HEK293T (cell line): Measurements from ENCODE around the gene MATN3.

Experiments
- CTCF ChIA-PET: fragments of 350-600 bp; formaldehyde crosslinking; extraction: SDS; loops from one replicate; lab custom pipeline; 2021; ENCODE audit warnings: antibody characterized with exemption, inconsistent platforms; lab: Yijun Ruan, JAX
- POLR2A ChIA-PET: fragments of 350-600 bp; formaldehyde crosslinking; extraction: SDS; loops from one replicate; lab custom pipeline; 2020; ENCODE audit warnings: antibody characterized with exemption, inconsistent platforms; lab: Yijun Ruan, JAX
- DNase-seq: peaks from one replicate; pipeline ENCODE4 v3.0.0; 2012; ENCODE audit warnings: mixed read lengths; ENCODE audit errors: extremely low spot score
- ARNT ChIP-seq: fragments of 450-650 bp; IDR thresholded peaks from 2 replicates; pipeline ENCODE4 v1.6.1; 2017; ENCODE audit warnings: mild to moderate bottlenecking
- BHLHE40 ChIP-seq: fragments of 450-650 bp; IDR thresholded peaks from 2 replicates; pipeline ENCODE4 v1.6.1; 2016; ENCODE audit warnings: mild to moderate bottlenecking, moderate library complexity, borderline replicate concordance
- CTBP1 ChIP-seq: fragments of 450-650 bp; IDR thresholded peaks from 2 replicates; pipeline ENCODE4 v1.6.1; 2016; ENCODE audit warnings: borderline replicate concordance
- ELF4 ChIP-seq: fragments of 450-650 bp; IDR thresholded peaks from 2 replicates; pipeline ENCODE4 v1.6.1; 2017; ENCODE audit warnings: antibody characterized with exemption
- FOXA1 ChIP-seq: fragments of 450-650 bp; IDR thresholded peaks from 2 replicates; pipeline ENCODE4 v1.6.1; 2016; ENCODE audit warnings: mild to moderate bottlenecking
- FOXK2 ChIP-seq: fragments of 450-650 bp; IDR thresholded peaks from 2 replicates; pipeline ENCODE4 v1.6.1; 2016; ENCODE audit warnings: mild to moderate bottlenecking
- FOXM1 ChIP-seq: fragments of 450-650 bp; IDR thresholded peaks from 2 replicates; pipeline ENCODE4 v1.6.1; 2017; ENCODE audit warnings: mild to moderate bottlenecking, borderline replicate concordance
- HDGF ChIP-seq: fragments of 450-650 bp; IDR thresholded peaks from 2 replicates; pipeline ENCODE4 v1.6.1; 2017; ENCODE audit warnings: antibody characterized with exemption, borderline replicate concordance
- L3MBTL2 ChIP-seq: fragments of 450-650 bp; conservative IDR thresholded peaks from 2 replicates; pipeline ENCODE4 v1.6.1; 2016; ENCODE audit warnings: mild to moderate bottlenecking
- LEF1 ChIP-seq: fragments of 450-650 bp; IDR thresholded peaks from 2 replicates; pipeline ENCODE4 v1.6.1; 2017; ENCODE audit warnings: mild to moderate bottlenecking, borderline replicate concordance
- NFRKB ChIP-seq: fragments of 450-650 bp; IDR thresholded peaks from 2 replicates; pipeline ENCODE4 v1.6.1; 2016; ENCODE audit warnings: mild to moderate bottlenecking, moderate library complexity
- SP1 ChIP-seq: fragments of 450-650 bp; IDR thresholded peaks from 2 replicates; pipeline ENCODE4 v1.6.1; 2017
- SUZ12 ChIP-seq: fragments of 450-650 bp; IDR thresholded peaks from 2 replicates; pipeline ENCODE4 v1.6.1; 2016; ENCODE audit warnings: mild to moderate bottlenecking
- TARDBP ChIP-seq: fragments of 450-650 bp; IDR thresholded peaks from 2 replicates; pipeline ENCODE4 v1.6.1; 2016
- ZNF384 ChIP-seq: fragments of 450-650 bp; IDR thresholded peaks from 2 replicates; pipeline ENCODE4 v1.6.1; 2016
- TF ChIP-seq, protein P1 (sequence below): fragments of 450-650 bp; IDR thresholded peaks from 2 replicates; pipeline ENCODE4 v1.6.1; 2016

MATN3 gene

DNA sequence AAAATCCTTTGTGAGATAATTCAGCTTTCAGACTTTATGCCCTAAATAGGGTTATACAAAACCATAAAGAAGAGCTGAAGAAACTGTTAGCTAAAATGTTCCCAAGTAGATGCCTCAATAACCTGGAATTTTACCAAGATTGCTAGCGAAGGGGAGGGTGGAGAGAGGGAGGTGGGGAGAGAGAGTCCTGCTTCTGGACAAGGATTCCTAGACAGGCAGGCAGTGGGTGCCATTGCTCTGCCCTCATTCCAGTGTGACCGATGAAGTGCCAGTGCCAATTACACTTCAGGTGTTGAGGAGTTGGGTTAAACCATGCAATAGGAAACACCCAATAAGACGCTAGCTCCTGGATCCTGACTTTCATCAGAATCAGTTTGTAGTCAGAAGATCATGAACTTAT, 20.9 kb upstream of the MATN3 start:
- CTCF ChIA-PET = no interaction called here
- POLR2A ChIA-PET = no interaction called here
- TF ChIP-seq SP1 (no peak), ARNT (no peak), CTBP1 (no peak), SUZ12 (no peak), LEF1 (no peak), ZNF384 (no peak), FOXA1 (no peak), FOXK2 (no peak), HDGF (no peak), BHLHE40 (no peak), TARDBP (no peak)
- TF ChIP-seq, protein P1, sequence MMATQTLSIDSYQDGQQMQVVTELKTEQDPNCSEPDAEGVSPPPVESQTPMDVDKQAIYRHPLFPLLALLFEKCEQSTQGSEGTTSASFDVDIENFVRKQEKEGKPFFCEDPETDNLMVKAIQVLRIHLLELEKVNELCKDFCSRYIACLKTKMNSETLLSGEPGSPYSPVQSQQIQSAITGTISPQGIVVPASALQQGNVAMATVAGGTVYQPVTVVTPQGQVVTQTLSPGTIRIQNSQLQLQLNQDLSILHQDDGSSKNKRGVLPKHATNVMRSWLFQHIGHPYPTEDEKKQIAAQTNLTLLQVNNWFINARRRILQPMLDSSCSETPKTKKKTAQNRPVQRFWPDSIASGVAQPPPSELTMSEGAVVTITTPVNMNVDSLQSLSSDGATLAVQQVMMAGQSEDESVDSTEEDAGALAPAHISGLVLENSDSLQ = no peak

DNA sequence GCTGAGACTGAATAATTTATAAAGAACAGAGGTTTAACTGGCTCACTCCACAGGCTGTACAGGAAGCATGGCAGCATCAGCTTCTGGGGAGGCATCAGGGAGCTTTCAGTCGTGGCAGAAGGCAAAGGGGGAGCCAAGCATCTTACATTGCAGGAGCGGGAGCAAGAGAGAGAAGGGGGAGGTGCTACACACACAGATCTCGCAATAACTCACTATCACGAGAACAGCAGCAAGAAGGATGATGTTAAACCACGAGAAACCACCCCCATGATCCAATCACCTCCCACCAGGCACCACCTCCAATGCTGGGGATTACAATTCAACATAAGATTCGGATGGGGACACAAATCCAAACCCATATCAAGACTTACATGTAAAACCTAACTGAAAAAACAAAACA, 17.8 kb upstream of the MATN3 start:
- ChIA-PET CTCF (no interaction called here), POLR2A (no interaction called here)
- no peak for DNase-seq

More for the DNA sequence above, 20.9 kb upstream of the MATN3 start:
- DNase-seq = no peak

DNA sequence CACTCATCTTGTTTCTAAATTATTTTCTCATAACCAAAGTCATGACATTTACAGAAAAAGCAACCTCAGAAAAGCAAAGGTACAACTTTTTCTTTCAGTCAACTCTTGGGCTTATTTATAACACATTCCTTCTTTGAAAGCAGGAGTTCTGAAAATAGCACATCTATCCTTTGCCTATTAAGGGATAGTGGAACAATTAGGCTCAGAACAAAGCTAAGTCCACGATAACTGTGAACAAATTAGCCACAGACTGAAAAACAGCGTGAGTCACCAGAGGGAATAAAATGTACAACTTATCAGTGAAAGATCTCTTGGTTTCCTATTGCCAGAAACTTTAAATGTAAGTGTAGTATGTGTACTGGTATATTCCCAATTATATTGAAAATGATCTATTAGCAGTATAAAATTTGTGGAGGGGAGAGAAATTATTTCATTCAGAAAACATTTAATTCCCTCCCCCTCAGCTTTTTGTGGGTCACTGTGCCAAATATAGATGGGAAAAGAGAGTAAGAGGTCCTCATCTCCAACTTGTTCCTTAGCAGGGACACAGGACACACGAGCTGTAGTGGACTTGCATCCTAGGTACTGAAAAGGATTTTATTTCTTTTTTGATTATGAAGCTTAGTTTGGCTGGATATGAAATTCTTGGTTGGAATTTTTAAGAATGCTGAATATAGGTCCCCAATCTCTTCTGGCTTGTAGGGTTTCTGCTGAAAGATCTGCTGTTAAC, 15.4 kb upstream of the MATN3 start:
- no peak for DNase-seq
- ChIA-PET POLR2A (no interaction called here), CTCF (interaction anchor here (1.0 kb wide), 1 partner anchor 13 kb away, joined by 5 read pairs; no protein-coding TSS in a partner anchor)
- TF ChIP-seq HDGF (no peak), NFRKB (no peak), BHLHE40 (no peak), FOXA1 (no peak)

More for the DNA sequence above, 17.8 kb upstream of the MATN3 start:
- TF ChIP-seq FOXK2 (no peak), TARDBP (no peak), LEF1 (no peak), HDGF (no peak), SP1 (no peak), ZNF384 (no peak)

DNA sequence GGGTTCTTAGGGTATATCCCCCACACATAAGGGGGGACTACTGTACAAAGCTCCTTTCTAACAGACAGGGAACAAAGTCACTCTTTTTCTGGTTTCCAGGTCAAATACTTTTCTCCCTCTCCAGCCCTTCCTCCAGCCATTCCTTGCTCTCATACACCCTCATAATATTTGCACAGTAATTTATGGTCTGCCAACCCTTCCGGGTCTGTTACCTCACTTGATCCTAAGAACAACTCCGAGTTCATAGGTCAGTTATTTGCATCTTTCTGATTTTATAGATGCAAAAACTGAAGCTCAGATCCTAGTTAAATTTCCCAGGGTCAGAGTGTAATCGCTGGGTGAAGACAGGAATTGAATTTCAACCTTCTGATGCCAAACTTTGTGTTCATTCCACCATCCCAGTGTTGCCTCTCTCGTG, 14.8 kb upstream of the MATN3 start:
- no peak for DNase-seq
- no peak for TF ChIP-seq ZNF384
- TF ChIP-seq, protein P1 = peak; percentile 52
- ChIA-PET POLR2A (no interaction called here), CTCF (interaction anchor here (1.0 kb wide), 1 partner anchor 12 kb away, joined by 5 read pairs; no protein-coding TSS in a partner anchor)

DNA sequence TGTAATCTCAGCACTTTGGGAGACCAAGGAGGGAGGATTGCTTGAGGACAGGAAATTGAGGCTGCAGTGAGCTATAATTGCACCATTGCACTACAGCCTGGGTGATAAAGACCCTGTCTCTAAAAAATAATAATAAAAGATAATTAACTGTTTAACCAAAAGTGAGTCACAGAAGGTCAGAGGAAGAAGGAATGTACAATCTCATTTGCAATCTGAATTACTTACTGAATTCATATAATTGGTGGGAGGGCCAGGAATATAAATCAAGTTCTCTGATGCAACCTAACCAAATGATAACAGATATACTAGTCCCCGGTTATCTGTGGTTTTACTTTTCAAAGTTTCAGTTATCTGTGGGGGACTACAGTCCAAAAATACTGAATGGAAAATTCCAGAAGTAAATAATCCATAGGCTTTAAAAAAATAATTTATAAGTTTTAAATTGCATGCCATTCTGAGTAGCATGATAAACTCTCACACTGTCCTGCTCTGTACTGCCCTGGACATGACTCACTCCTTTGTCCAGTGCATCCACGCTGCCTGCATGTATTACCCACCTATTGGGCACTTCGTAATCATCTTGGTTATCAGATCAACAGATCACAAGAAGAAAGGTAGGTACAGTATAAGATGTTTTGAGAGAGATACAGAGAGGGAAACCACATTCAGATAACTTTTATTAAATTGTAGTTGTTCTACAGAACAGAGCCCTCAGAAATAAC, 12.8 kb upstream of the MATN3 start:
- POLR2A ChIA-PET = no interaction called here
- TF ChIP-seq TARDBP = no peak
- TF ChIP-seq LEF1 = no peak
- no peak for TF ChIP-seq SUZ12
- TF ChIP-seq FOXA1 = no peak
- no peak for TF ChIP-seq FOXM1
- TF ChIP-seq CTBP1 = no peak
- TF ChIP-seq BHLHE40 = no peak
- TF ChIP-seq ELF4 = no peak
- TF ChIP-seq HDGF = no peak
- TF ChIP-seq NFRKB = no peak
- TF ChIP-seq SP1 = no peak
- TF ChIP-seq, protein P1 = no peak
- TF ChIP-seq ARNT = no peak
- TF ChIP-seq FOXK2 = no peak
- no peak for TF ChIP-seq L3MBTL2
- no peak for TF ChIP-seq ZNF384
- DNase-seq = no peak
- CTCF ChIA-PET = no interaction called here

DNA sequence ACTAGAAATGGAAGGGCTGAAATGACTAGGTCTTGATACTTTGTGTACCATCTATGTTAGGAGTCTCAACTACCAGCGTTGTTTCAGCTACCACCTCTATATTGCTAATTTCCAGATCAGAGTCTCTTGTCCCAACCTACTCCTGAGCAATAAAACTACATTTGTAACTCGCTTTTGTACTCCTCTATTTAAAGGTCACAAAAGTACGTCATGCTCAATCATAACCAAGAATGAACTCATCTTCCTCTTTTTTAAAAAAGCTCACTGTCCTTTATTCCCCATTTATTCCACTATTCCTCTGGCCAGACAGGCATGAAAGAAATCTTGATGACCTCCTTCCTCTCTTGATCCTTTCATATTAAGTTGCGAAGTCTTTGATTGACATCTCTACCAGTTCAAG, 11.2 kb upstream of the MATN3 start:
- ChIA-PET CTCF (no interaction called here), POLR2A (no interaction called here)
- TF ChIP-seq CTBP1 (no peak), FOXA1 (no peak), LEF1 (no peak), NFRKB (no peak), TARDBP (no peak), SUZ12 (no peak), ELF4 (no peak), FOXK2 (no peak), SP1 (no peak), FOXM1 (no peak), HDGF (no peak), ZNF384 (no peak), BHLHE40 (no peak), ARNT (no peak), L3MBTL2 (no peak)
- TF ChIP-seq, protein P1 = no peak
- no peak for DNase-seq
